HepG2 (cell line): ENCODE data around the gene STK39. TPM values are rescaled to one million over a fixed set of nuclear protein-coding genes. Genes with fewer than 3 reads are reported as not detected.

Source experiments
- FOSL1 ChIP-seq: sonication (generic); formaldehyde crosslinking; IDR thresholded peaks from 2 replicates; pipeline ENCODE4 v1.9.0; 2021; ENCODE audit warnings: missing genetic modification reagents, borderline replicate concordance
- HMGXB3 ChIP-seq: sonication (generic); formaldehyde crosslinking; IDR thresholded peaks from 2 replicates; pipeline ENCODE4 v1.4.0; 2020; ENCODE audit warnings: missing genetic modification reagents, borderline replicate concordance
- ZBTB33 ChIP-seq: sonication (generic); formaldehyde crosslinking; IDR thresholded peaks from 2 replicates; pipeline ENCODE4 v1.4.0; 2020; ENCODE audit warnings: missing genetic modification reagents
- ZHX2 ChIP-seq, 2 experiments: sonication (generic) in 1 of 2; formaldehyde crosslinking in 1 of 2; IDR thresholded peaks; 2 replicates each; pipeline versions ENCODE4 v1.6.1 to v1.9.0; 2014 to 2022; ENCODE audit warnings: antibody characterized with exemption in 1 of 2, borderline replicate concordance in 1 of 2, inconsistent platforms in 1 of 2, low read depth in 1 of 2, missing genetic modification reagents in 1 of 2
- polyA plus RNA-seq, 8 experiments: library from polyadenylated mRNA; depleted of rRNA in 3 of 8; stranded (reverse) in 7 of 8; unstranded in 1 of 8; fragments of >200 nt; fragmentation: Illumina TruSeq in 4 of 8; extraction: Trizol in 4 of 8; gene quantifications; 2 replicates each; pipeline versions ENCODE4 v1.2.1 to v1.2.3, GENCODE V29; 2011 to 2016; ENCODE audit warnings: low read depth in 4 of 8, missing spikeins in 1 of 8, mixed read lengths in 1 of 8; ENCODE audit not compliant: insufficient read depth in 1 of 8
- total RNA-seq, 5 experiments: library from RNA; depleted of rRNA; stranded (reverse); fragments of >200 nt; fragmentation: Illumina TruSeq; extraction: Trizol; gene quantifications; 2 replicates each; pipeline ENCODE4 v1.2.3, GENCODE V29; 2016; ENCODE audit warnings: low read depth in 1 of 5
- TF ChIP-seq, protein P1 (sequence below): sonication (generic); formaldehyde crosslinking; IDR thresholded peaks from 2 replicates; pipeline ENCODE4 v1.5.0; 2020; ENCODE audit warnings: missing genetic modification reagents
- TF ChIP-seq, protein P2 (sequence below): IDR thresholded peaks from 2 replicates; pipeline ENCODE4 v1.6.1; 2016; ENCODE audit warnings: mild to moderate bottlenecking

Gene STK39
- total and polyA plus RNA-seq, 2 of the 13 experiments (the other 11 are each of a cell fraction or from before 2014, with no cell fraction given) = 27.3 to 38.4 TPM

GRCh38 chr2:168246483-168247340 is 683 bp downstream of the STK39 start (continued):
- TF ChIP-seq ZHX2 (IDR thresholded peaks at IDR 0.05; ENCODE audit: low read depth) (0 out of 2 replicates have a peak, but pooled peaks have one; percentile 26), ZHX2 (CRISPR knock-in tag; IDR thresholded peaks at IDR 0.05; ENCODE audit: borderline replicate concordance) (no peak), ZBTB33 (CRISPR knock-in tag) (no peak), FOSL1 (CRISPR knock-in tag) (no peak), HMGXB3 (peak; percentile 50; the same call in 1 of the 2 replicates)
- TF ChIP-seq, protein P1, sequence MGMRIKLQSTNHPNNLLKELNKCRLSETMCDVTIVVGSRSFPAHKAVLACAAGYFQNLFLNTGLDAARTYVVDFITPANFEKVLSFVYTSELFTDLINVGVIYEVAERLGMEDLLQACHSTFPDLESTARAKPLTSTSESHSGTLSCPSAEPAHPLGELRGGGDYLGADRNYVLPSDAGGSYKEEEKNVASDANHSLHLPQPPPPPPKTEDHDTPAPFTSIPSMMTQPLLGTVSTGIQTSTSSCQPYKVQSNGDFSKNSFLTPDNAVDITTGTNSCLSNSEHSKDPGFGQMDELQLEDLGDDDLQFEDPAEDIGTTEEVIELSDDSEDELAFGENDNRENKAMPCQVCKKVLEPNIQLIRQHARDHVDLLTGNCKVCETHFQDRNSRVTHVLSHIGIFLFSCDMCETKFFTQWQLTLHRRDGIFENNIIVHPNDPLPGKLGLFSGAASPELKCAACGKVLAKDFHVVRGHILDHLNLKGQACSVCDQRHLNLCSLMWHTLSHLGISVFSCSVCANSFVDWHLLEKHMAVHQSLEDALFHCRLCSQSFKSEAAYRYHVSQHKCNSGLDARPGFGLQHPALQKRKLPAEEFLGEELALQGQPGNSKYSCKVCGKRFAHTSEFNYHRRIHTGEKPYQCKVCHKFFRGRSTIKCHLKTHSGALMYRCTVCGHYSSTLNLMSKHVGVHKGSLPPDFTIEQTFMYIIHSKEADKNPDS = no peak
- TF ChIP-seq, protein P2, sequence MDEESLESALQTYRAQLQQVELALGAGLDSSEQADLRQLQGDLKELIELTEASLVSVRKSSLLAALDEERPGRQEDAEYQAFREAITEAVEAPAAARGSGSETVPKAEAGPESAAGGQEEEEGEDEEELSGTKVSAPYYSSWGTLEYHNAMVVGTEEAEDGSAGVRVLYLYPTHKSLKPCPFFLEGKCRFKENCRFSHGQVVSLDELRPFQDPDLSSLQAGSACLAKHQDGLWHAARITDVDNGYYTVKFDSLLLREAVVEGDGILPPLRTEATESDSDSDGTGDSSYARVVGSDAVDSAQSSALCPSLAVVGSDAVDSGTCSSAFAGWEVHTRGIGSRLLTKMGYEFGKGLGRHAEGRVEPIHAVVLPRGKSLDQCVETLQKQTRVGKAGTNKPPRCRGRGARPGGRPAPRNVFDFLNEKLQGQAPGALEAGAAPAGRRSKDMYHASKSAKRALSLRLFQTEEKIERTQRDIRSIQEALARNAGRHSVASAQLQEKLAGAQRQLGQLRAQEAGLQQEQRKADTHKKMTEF (CRISPR knock-in tag) = peak; percentile 20; the same call in 1 of the 2 replicates
